Karpas-422 (cell line): ENCODE data around the gene DLD. TPM values are rescaled to one million over a fixed set of nuclear protein-coding genes. Genes with fewer than 3 reads are reported as not detected.
"Not testable (repeated sequence)": the region's sequence is repeated elsewhere in the genome, so short reads cannot be mapped to it uniquely, and the experiment has no call there.

Experiments
- DNase-seq: peaks from one replicate; pipeline ENCODE4 v3.0.0-alpha.2; 2015
- H2AFZ ChIP-seq: fragments of 200-600 bp; sonication (generic); 2 replicates; pipeline ENCODE4 v1.6.1; 2014; ENCODE audit warnings: antibody characterized with exemption, low read length, mixed read lengths
- H3K27ac ChIP-seq: fragments of 200-600 bp; sonication (generic); 2 replicates; pipeline ENCODE4 v1.5.1; 2014; ENCODE audit warnings: mild to moderate bottlenecking, low read length, moderate library complexity
- H3K27me3 ChIP-seq: fragments of 200-600 bp; sonication (generic); 2 replicates; pipeline ENCODE4 v1.6.1; 2014; ENCODE audit warnings: low read length, mixed read lengths
- H3K36me3 ChIP-seq: fragments of 200-600 bp; sonication (generic); 2 replicates; pipeline ENCODE4 v1.6.1; 2014; ENCODE audit warnings: low read length, mixed read lengths; ENCODE audit not compliant: insufficient read depth
- H3K4me1 ChIP-seq: fragments of 200-600 bp; sonication (generic); 2 replicates; pipeline ENCODE4 v1.6.1; 2014; ENCODE audit warnings: mild to moderate bottlenecking, low read length, mixed read lengths
- H3K4me2 ChIP-seq: fragments of 200-600 bp; sonication (generic); 2 replicates; pipeline ENCODE4 v1.6.1; 2014; ENCODE audit warnings: low read length, low read depth, mild to moderate bottlenecking; ENCODE audit not compliant: poor library complexity, severe bottlenecking
- H3K4me3 ChIP-seq: fragments of 200-600 bp; sonication (generic); 2 replicates; pipeline ENCODE4 v1.5.1; 2014; ENCODE audit warnings: mild to moderate bottlenecking, antibody characterized with exemption, low read length, mixed read lengths
- H3K79me2 ChIP-seq: fragments of 200-600 bp; sonication (generic); 2 replicates; pipeline ENCODE4 v1.6.1; 2014; ENCODE audit warnings: mild to moderate bottlenecking, low read length, mixed read lengths
- H3K9ac ChIP-seq: fragments of 200-600 bp; sonication (generic); 2 replicates; pipeline ENCODE4 v1.6.0; 2014; ENCODE audit warnings: low read length
- H3K9me2 ChIP-seq: fragments of 200-600 bp; sonication (generic), shearing (Covaris generic); replicated peaks from 2 replicates; pipeline ENCODE4 v1.6.0; 2014; ENCODE audit warnings: mild to moderate bottlenecking, low read length, moderate library complexity; ENCODE audit not compliant: insufficient read depth
- H3K9me3 ChIP-seq: fragments of 300-700, 200-600 bp; sonication (generic); 2 replicates; pipeline ENCODE4 v1.6.1; 2014; ENCODE audit warnings: low read length, mixed read lengths
- H4K20me1 ChIP-seq: fragments of 200-600 bp; sonication (generic); 2 replicates; pipeline ENCODE4 v1.6.1; 2014; ENCODE audit warnings: mild to moderate bottlenecking, antibody characterized with exemption, low read length, low read depth; ENCODE audit not compliant: insufficient read depth
- total RNA-seq: library from RNA; depleted of rRNA; stranded (reverse); fragments of >200 nt; shearing (Covaris generic); gene quantifications from 2 replicates; pipeline ENCODE4 v1.2.3, GENCODE V29; 2014; ENCODE audit warnings: low replicate concordance

Gene DLD
- total RNA-seq, 1 experiment from 2014 or later, result 103 TPM

GRCh38 chr7:107878636-107879035, 12.3 kb upstream of the DLD start:
- Histone ChIP-seq H3K4me2 (no peak overlapping the region), H3K4me3 (no peak overlapping the region), H3K27ac (no peak overlapping the region), H3K9me2 (no peaks in the 10 kb centered on the region), H3K9ac (no peak overlapping the region), H3K4me1 (no peaks in the 10 kb centered on the region), H3K36me3 (no peaks in the 10 kb centered on the region), H3K9me3 (no peaks in the 10 kb centered on the region), H4K20me1 (no peaks in the 10 kb centered on the region), H3K27me3 (no peaks in the 10 kb centered on the region), H2AFZ (no peak overlapping the region), H3K79me2 (no peaks in the 10 kb centered on the region)
- DNase-seq, result no peak

GRCh38 chr7:107879400-107880035, 11.5 kb upstream of the DLD start:
- Histone ChIP-seq H3K36me3 (no peaks in the 10 kb centered on the region), H2AFZ (no peak overlapping the region), H3K27ac (no peak overlapping the region), H3K4me3 (no peak overlapping the region), H4K20me1 (no peaks in the 10 kb centered on the region), H3K79me2 (no peaks in the 10 kb centered on the region), H3K27me3 (no peaks in the 10 kb centered on the region), H3K4me1 (no peaks in the 10 kb centered on the region), H3K9me2 (no peaks in the 10 kb centered on the region), H3K9ac (no peak overlapping the region), H3K9me3 (no peaks in the 10 kb centered on the region), H3K4me2 (no peak overlapping the region)
- peak; percentile 70 for DNase-seq

- no peaks in the 10 kb centered on the region for H4K20me1 ChIP-seq
- no peaks in the 10 kb centered on the region for H3K27me3 ChIP-seq
- H3K27ac ChIP-seq, result no peak overlapping the region
- H3K4me3 ChIP-seq, result no peak overlapping the region
- no peak overlapping the region for H3K9ac ChIP-seq
- no peaks in the 10 kb centered on the region for H3K36me3 ChIP-seq
- H3K9me2 ChIP-seq, result no peaks in the 10 kb centered on the region
- no peak for DNase-seq
- no peak overlapping the region for H2AFZ ChIP-seq
- no peak overlapping the region for H3K4me2 ChIP-seq
- H3K79me2 ChIP-seq, result no peaks in the 10 kb centered on the region
- H3K9me3 ChIP-seq, result no peaks in the 10 kb centered on the region
- H3K4me1 ChIP-seq, result no peaks in the 10 kb centered on the region
Observed at GRCh38 chr7:107882766-107883165, 8.2 kb upstream of the DLD start.

- Histone ChIP-seq H3K9ac (no peak overlapping the region), H3K36me3 (no peaks in the 10 kb centered on the region)
Observed at GRCh38 chr7:107884066-107884818, 6.7 kb upstream of the DLD start.

GRCh38 chr7:107887827-107888226, 3.2 kb upstream of the DLD start:
- H3K27me3 ChIP-seq, H3K4me3 ChIP-seq, DNase-seq, H3K9me3 ChIP-seq, H2AFZ ChIP-seq, H3K4me2 ChIP-seq, H4K20me1 ChIP-seq, H3K9me2 ChIP-seq, H3K27ac ChIP-seq, H3K36me3 ChIP-seq, H3K9ac ChIP-seq: not testable (repeated sequence)
- Histone ChIP-seq H3K79me2 (peaks cover 19% of the 10 kb centered on the region), H3K4me1 (peaks cover 20% of the 10 kb centered on the region)

More at GRCh38 chr7:107884066-107884818, 6.7 kb upstream of the DLD start:
- no peaks in the 10 kb centered on the region for H3K27me3 ChIP-seq
- DNase-seq, result no peak
- H3K4me2 ChIP-seq, result no peak overlapping the region
- H3K27ac ChIP-seq, result no peak overlapping the region
- H3K9me3 ChIP-seq, result no peaks in the 10 kb centered on the region
- H3K4me1 ChIP-seq, result no peaks in the 10 kb centered on the region
- no peaks in the 10 kb centered on the region for H3K9me2 ChIP-seq
- no peak overlapping the region for H3K4me3 ChIP-seq
- no peak overlapping the region for H2AFZ ChIP-seq
- no peaks in the 10 kb centered on the region for H3K79me2 ChIP-seq
- no peaks in the 10 kb centered on the region for H4K20me1 ChIP-seq

- H3K79me2 ChIP-seq, result peaks cover 40% of the 10 kb centered on the region
- no peaks in the 10 kb centered on the region for H3K27me3 ChIP-seq
- peak; percentile 44 for DNase-seq
- peak overlapping the region; percentile 39; the same call in 1 of the 2 replicates for H3K27ac ChIP-seq
- H4K20me1 ChIP-seq, result no peaks in the 10 kb centered on the region
- peaks cover 29% of the 10 kb centered on the region for H3K4me1 ChIP-seq
- peaks cover 13% of the 10 kb centered on the region; the same call in 1 of the 2 replicates for H3K36me3 ChIP-seq
- peak overlapping the region; percentile 91 for H3K4me3 ChIP-seq
- peak overlapping the region; percentile 90 for H3K4me2 ChIP-seq
- no peaks in the 10 kb centered on the region for H3K9me2 ChIP-seq
- peak overlapping the region; percentile 96 for H2AFZ ChIP-seq
- H3K9ac ChIP-seq, result peak overlapping the region; percentile 74
- H3K9me3 ChIP-seq, result no peaks in the 10 kb centered on the region
Observed at GRCh38 chr7:107889992-107890391, 991 bp upstream of the DLD start.

- no peaks in the 10 kb centered on the region for H3K27me3 ChIP-seq
- peak overlapping the region; percentile 39 for H3K27ac ChIP-seq
- H3K79me2 ChIP-seq, result peaks cover 46% of the 10 kb centered on the region
- DNase-seq, result peak; percentile 63
- H3K4me2 ChIP-seq, result peak overlapping the region; percentile 90
- no peaks in the 10 kb centered on the region for H3K9me2 ChIP-seq
- H3K9ac ChIP-seq, result peak overlapping the region; percentile 74
- H3K4me1 ChIP-seq, result peaks cover 29% of the 10 kb centered on the region
- peaks cover 19% of the 10 kb centered on the region; the same call in 1 of the 2 replicates for H3K36me3 ChIP-seq
- H2AFZ ChIP-seq, result peak overlapping the region; percentile 96
- H3K4me3 ChIP-seq, result peak overlapping the region; percentile 91
- H3K9me3 ChIP-seq, result no peaks in the 10 kb centered on the region
- no peaks in the 10 kb centered on the region for H4K20me1 ChIP-seq
Observed at GRCh38 chr7:107890493-107890961, 456 bp upstream of the DLD start.

- peak; percentile 54 for DNase-seq
- peak overlapping the region; percentile 91 for H3K4me3 ChIP-seq
- H3K27me3 ChIP-seq, result no peaks in the 10 kb centered on the region
Observed at GRCh38 chr7:107891636-107892366, 818 bp downstream of the DLD start.

More at GRCh38 chr7:107891636-107892366, 818 bp downstream of the DLD start:
- no peaks in the 10 kb centered on the region for H3K9me2 ChIP-seq
- 0 out of 2 replicates have a peak, but pooled peaks cover 4% of the 10 kb centered on the region for H4K20me1 ChIP-seq
- H3K36me3 ChIP-seq, result peaks cover 30% of the 10 kb centered on the region; the same call in 1 of the 2 replicates
- H3K27ac ChIP-seq, result no peak overlapping the region; the same call in 1 of the 2 replicates
- peaks cover 29% of the 10 kb centered on the region for H3K4me1 ChIP-seq
- peaks cover 58% of the 10 kb centered on the region for H3K79me2 ChIP-seq
- H3K9me3 ChIP-seq, result no peaks in the 10 kb centered on the region
- peak overlapping the region; percentile 90 for H3K4me2 ChIP-seq
- peak overlapping the region; percentile 64; the same call in 1 of the 2 replicates for H2AFZ ChIP-seq
- peak overlapping the region; percentile 74 for H3K9ac ChIP-seq
